Measurements from ENCODE around the gene CTSC.

DNA sequence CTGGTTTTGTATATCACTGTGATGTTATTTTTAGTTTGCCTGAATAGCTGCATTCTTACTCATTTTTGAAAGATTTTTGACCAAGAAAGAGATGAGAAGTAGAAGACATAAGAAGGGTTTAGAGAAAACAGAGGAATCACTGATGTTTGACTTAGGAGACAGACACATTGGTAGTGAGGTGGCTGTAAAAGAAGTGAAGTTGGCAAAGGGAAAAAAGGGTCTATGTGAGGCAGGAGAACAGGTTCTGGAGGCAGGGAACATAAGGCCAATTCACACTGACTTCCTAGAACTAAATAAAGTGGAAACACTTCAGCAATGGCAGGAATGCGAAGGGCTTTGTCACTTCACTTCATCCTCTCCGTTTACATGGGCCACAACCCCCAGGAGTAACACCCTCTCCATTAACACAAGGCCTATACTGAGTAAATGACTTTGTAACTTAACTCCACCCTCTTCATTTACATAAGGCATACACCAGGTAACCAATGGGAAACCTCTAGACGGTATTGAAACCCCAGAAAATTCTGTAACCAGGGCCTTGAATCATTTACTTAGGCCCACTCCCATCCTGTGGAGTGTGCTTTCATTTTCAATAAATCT, 36.5 kb downstream of the CTSC start:
- TF ChIP-seq, protein P1, sequence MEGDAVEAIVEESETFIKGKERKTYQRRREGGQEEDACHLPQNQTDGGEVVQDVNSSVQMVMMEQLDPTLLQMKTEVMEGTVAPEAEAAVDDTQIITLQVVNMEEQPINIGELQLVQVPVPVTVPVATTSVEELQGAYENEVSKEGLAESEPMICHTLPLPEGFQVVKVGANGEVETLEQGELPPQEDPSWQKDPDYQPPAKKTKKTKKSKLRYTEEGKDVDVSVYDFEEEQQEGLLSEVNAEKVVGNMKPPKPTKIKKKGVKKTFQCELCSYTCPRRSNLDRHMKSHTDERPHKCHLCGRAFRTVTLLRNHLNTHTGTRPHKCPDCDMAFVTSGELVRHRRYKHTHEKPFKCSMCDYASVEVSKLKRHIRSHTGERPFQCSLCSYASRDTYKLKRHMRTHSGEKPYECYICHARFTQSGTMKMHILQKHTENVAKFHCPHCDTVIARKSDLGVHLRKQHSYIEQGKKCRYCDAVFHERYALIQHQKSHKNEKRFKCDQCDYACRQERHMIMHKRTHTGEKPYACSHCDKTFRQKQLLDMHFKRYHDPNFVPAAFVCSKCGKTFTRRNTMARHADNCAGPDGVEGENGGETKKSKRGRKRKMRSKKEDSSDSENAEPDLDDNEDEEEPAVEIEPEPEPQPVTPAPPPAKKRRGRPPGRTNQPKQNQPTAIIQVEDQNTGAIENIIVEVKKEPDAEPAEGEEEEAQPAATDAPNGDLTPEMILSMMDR (IDR thresholded peaks at IDR 0.05), result no peak
- TF ChIP-seq POLR2A (IDR thresholded peaks at IDR 0.05), result no peak
- no peak for TF ChIP-seq EP300 (IDR thresholded peaks at IDR 0.05)

Data from ovary (tissue), 3 donors.